Neural cell (in vitro differentiated cells): Measurements from ENCODE around the gene DENND4C. TPM values are rescaled to one million over a fixed set of nuclear protein-coding genes. Genes with fewer than 3 reads are reported as not detected.

Experiments
- H2AFZ ChIP-seq: fragments of 200-600, 300-800 bp; sonication (generic), shearing (Covaris generic); 2 replicates; pipeline ENCODE4 v1.6.0; 2014; ENCODE audit warnings: low read depth, mild to moderate bottlenecking, antibody characterized with exemption, low read length, moderate library complexity
- H3F3A ChIP-seq: fragments of 200-600 bp; shearing (Covaris generic); 2 replicates; pipeline ENCODE4 v1.6.1; 2016; ENCODE audit warnings: mild to moderate bottlenecking, moderate library complexity, mixed read lengths, antibody characterized with exemption, low read length; ENCODE audit not compliant: insufficient read depth, poor library complexity, severe bottlenecking
- H3K27ac ChIP-seq: fragments of 200-600, 300-800 bp; sonication (generic), shearing (Covaris generic); 2 replicates; pipeline ENCODE4 v1.5.1; 2014; ENCODE audit warnings: mild to moderate bottlenecking, low read length, moderate library complexity
- H3K27me3 ChIP-seq: fragments of 300-800, 200-600 bp; sonication (generic), shearing (Covaris generic); 2 replicates; pipeline ENCODE4 v1.6.0; 2014; ENCODE audit warnings: mild to moderate bottlenecking, low read depth, low read length, moderate library complexity; ENCODE audit not compliant: insufficient read depth
- H3K36me3 ChIP-seq: fragments of 300-800, 200-600 bp; sonication (generic), shearing (Covaris generic); 2 replicates; pipeline ENCODE4 v1.5.1; 2014; ENCODE audit warnings: mild to moderate bottlenecking, antibody characterized with exemption, low read length, moderate library complexity; ENCODE audit not compliant: insufficient read depth
- H3K4me2 ChIP-seq: fragments of 300-800, 200-600 bp; sonication (generic), shearing (Covaris generic); 2 replicates; pipeline ENCODE4 v1.6.0; 2014; ENCODE audit warnings: mild to moderate bottlenecking, low read length
- H3K4me3 ChIP-seq: fragments of 300-800, 200-600 bp; sonication (generic), shearing (Covaris generic); 2 replicates; pipeline ENCODE4 v1.5.1; 2014; ENCODE audit warnings: mild to moderate bottlenecking, low read length, moderate library complexity
- H3K79me2 ChIP-seq: fragments of 200-600 bp; shearing (Covaris generic); replicated peaks from 2 replicates; pipeline ENCODE4 v1.6.0; 2014; ENCODE audit warnings: mild to moderate bottlenecking, low read length, moderate library complexity; ENCODE audit not compliant: insufficient read depth
- H3K9ac ChIP-seq: fragments of 300-800, 200-600 bp; sonication (generic), shearing (Covaris generic); 2 replicates; pipeline ENCODE4 v1.6.1; 2016; ENCODE audit warnings: mild to moderate bottlenecking, low read length, mixed read lengths
- H3K9me2 ChIP-seq: fragments of 200-600 bp; shearing (Covaris generic); 2 replicates; pipeline ENCODE4 v1.6.1; 2016; ENCODE audit warnings: mild to moderate bottlenecking, low read length, mixed read lengths; ENCODE audit not compliant: insufficient read depth
- H3K9me3 ChIP-seq: fragments of 200-600, 300-800 bp; sonication (generic), shearing (Covaris generic); 2 replicates; pipeline ENCODE4 v1.6.1; 2016; ENCODE audit warnings: mild to moderate bottlenecking, mixed run types, low read length, moderate library complexity, mixed read lengths
- H4K20me1 ChIP-seq: fragments of 200-600 bp; shearing (Covaris generic); 2 replicates; pipeline ENCODE4 v1.6.1; 2016; ENCODE audit warnings: mild to moderate bottlenecking, mixed run types; ENCODE audit not compliant: insufficient read depth
- CTCF ChIP-seq: fragments of 450-650 bp; IDR thresholded peaks from 2 replicates; pipeline ENCODE4 v1.5.1; 2014; ENCODE audit warnings: antibody characterized with exemption, mild to moderate bottlenecking, moderate library complexity; ENCODE audit not compliant: poor library complexity, severe bottlenecking
- EP300 ChIP-seq: fragments of 450-650 bp; conservative IDR thresholded peaks from 2 replicates; pipeline ENCODE4 v1.6.1; 2014; ENCODE audit warnings: antibody characterized with exemption, mild to moderate bottlenecking, moderate library complexity; ENCODE audit not compliant: poor library complexity, severe bottlenecking
- EZH2 ChIP-seq: fragments of 200-600, 300-800 bp; shearing (Covaris generic), sonication (generic); IDR thresholded peaks from 2 replicates; pipeline ENCODE4 v1.6.1; 2014; ENCODE audit warnings: antibody characterized with exemption, low read length, borderline replicate concordance, mild to moderate bottlenecking; ENCODE audit not compliant: insufficient read depth, poor library complexity, severe bottlenecking
- MXI1 ChIP-seq: fragments of 450-650 bp; conservative IDR thresholded peaks from 2 replicates; pipeline ENCODE4 v1.6.1; 2014; ENCODE audit warnings: antibody characterized with exemption, mild to moderate bottlenecking; ENCODE audit not compliant: poor library complexity, severe bottlenecking
- POLR2AphosphoS5 ChIP-seq: IDR thresholded peaks from 2 replicates; pipeline ENCODE4 v1.6.1; 2012
- RAD21 ChIP-seq: fragments of 450-650 bp; conservative IDR thresholded peaks from 2 replicates; pipeline ENCODE4 v1.6.1; 2014; ENCODE audit warnings: antibody characterized with exemption, mild to moderate bottlenecking, moderate library complexity
- REST ChIP-seq: IDR thresholded peaks from 2 replicates; pipeline ENCODE4 v1.6.1; 2012; ENCODE audit warnings: borderline replicate concordance
- SMC3 ChIP-seq: fragments of 450-650 bp; conservative IDR thresholded peaks from 2 replicates; pipeline ENCODE4 v1.6.1; 2014; ENCODE audit warnings: antibody characterized with exemption, mild to moderate bottlenecking, moderate library complexity; ENCODE audit not compliant: poor library complexity
- TAF1 ChIP-seq: IDR thresholded peaks from 2 replicates; pipeline ENCODE4 v1.6.1; 2012; ENCODE audit warnings: low read depth
- polyA plus RNA-seq: library from polyadenylated mRNA; depleted of rRNA; stranded (reverse); fragments of >200 nt; gene quantifications from 2 replicates; pipeline ENCODE4 v1.2.3, GENCODE V29; 2014

Gene DENND4C
- polyA plus RNA-seq, 1 donor from 2014 or later = 51.8 TPM

DNA sequence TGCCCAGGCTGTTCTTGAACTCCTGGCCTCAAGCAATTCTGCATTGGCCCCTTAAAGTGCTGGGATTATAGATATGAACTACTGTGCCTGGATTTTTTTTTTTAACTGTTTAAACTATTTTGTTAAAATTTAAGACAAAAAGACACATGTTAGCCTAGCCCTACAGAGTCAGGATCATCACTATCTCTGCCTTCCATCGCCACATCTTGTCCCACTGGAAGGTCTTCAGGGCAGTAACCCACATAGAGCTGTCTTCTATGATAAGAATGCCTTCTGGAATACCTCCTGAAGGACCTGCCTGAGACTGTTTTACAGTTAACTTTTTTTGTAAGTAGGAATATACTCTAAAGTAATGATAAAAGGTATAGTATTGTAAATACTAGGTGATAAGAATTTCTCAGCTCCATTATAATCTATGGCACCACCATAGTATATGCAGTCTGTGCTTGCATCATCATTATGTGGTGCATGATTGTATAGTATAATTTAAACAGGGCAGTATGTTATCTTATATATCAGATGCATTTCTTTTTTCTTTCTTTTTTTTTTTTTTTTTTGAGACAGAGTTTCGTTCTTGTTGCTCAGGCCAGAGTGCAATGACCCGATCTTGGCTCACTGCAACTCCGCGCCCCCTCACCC lies 52.7 kb downstream of the DENND4C start:
- no peak overlapping the region for H3K9ac ChIP-seq
- no peaks in the 10 kb centered on the region for H3K9me2 ChIP-seq
- no peak overlapping the region for H3K4me3 ChIP-seq
- H3K27me3 ChIP-seq = no peaks in the 10 kb centered on the region
- no peak overlapping the region for H2AFZ ChIP-seq
- no peaks in the 10 kb centered on the region for H3K9me3 ChIP-seq
- no peaks in the 10 kb centered on the region for H3F3A ChIP-seq
- H3K4me2 ChIP-seq = no peak overlapping the region
- no peak overlapping the region for H3K27ac ChIP-seq
- H3K36me3 ChIP-seq = no peaks in the 10 kb centered on the region
- no peaks in the 10 kb centered on the region for H4K20me1 ChIP-seq
- TF ChIP-seq SMC3 (no peak), POLR2AphosphoS5 (no peak), TAF1 (no peak), RAD21 (no peak), EP300 (no peak)
- peaks cover 13% of the 10 kb centered on the region for H3K79me2 ChIP-seq

DNA sequence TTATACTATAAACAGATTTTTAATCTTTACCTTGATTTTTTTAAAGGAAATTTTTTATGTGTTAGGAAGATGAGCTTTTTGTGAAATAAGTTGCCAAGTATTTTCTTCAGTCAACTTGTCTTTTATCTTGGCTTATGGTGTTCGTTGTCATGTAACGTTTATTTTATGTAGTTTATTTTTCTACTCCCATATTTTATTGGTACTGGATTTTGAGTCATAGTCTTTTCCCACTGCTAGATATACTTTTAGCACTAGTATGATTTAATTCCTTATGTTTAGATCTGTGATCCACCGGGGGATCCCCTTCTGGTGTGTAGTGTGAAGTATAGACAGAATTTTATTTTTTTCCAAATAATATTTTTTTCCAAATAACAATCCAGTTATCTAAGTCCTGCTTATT lies 54.2 kb downstream of the DENND4C start:
- H3K36me3 ChIP-seq = no peaks in the 10 kb centered on the region
- no peak overlapping the region for H3K27ac ChIP-seq
- H4K20me1 ChIP-seq = no peaks in the 10 kb centered on the region
- peaks cover 17% of the 10 kb centered on the region for H3K79me2 ChIP-seq
- TF ChIP-seq POLR2AphosphoS5 (no peak), EP300 (no peak), RAD21 (no peak), REST (no peak), EZH2 (no peak), CTCF (no peak), SMC3 (no peak), TAF1 (no peak), MXI1 (no peak)
- H3K4me2 ChIP-seq = no peak overlapping the region
- H3K9me3 ChIP-seq = no peaks in the 10 kb centered on the region
- no peaks in the 10 kb centered on the region for H3K9me2 ChIP-seq
- H3K4me3 ChIP-seq = no peak overlapping the region
- H3K27me3 ChIP-seq = no peaks in the 10 kb centered on the region
- no peak overlapping the region for H3K9ac ChIP-seq
- no peaks in the 10 kb centered on the region for H3F3A ChIP-seq
- H2AFZ ChIP-seq = no peak overlapping the region
